ENCODE results near the gene PCDHGA4. TPM values are rescaled to one million over a fixed set of nuclear protein-coding genes. Genes with fewer than 3 reads are reported as not detected.

PCDHGA4 gene
- polyA plus RNA-seq, 2 of the 4 experiments (the other 2 are of a cell fraction): 0.13 to 0.48 TPM

DNA sequence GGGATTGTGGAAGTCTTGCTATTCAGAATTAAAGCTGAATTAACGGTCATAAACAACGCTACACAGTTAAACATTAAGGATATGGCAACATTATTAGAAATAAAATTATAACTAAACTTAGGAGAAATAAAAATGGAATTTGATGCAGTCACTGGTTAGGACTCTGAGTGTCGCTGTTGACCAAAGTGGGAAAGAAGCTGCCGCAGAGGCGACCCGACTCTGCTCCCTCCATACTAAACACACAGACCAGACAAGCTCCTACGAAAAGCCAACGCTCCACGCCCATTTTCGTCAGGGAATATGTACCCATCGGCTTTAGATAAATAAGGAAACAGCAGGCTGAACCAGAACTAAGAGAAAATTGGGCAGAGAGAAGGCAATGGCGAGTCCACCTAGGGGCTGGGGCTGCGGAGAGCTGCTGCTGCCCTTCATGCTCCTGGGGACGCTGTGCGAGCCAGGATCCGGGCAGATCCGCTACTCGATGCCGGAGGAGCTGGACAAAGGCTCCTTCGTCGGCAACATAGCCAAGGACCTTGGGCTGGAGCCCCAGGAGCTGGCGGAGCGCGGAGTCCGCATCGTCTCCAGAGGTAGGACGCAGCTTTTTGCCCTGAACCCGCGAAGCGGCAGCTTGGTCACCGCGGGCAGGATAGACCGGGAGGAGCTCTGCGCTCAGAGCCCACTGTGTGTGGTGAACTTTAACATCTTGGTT lies 9.3 kb downstream of the PCDHGA4 start, which contains the start of gene PCDHGA5:
Gene PCDHGA5, plus strand, starts transcription at position 211 of the 709 bp plus-strand sequence. Its CDS starts 169 bp downstream, at position 380.
- TF ChIP-seq FOSB (CRISPR knock-in tag; IDR thresholded peaks at IDR 0.05) (no peak), CEBPB (IDR thresholded peaks at IDR 0.05) (no peak), ZFP36 (IDR thresholded peaks at IDR 0.05; ENCODE audit: borderline replicate concordance, partially characterized antibody) (no peak), RAD21 (conservative IDR thresholded peaks at IDR 0.05 in 1 of 2, IDR thresholded peaks at IDR 0.05 in 1 of 2) (peak in 1 of 2 experiments; percentile 27; a peak in 2 of 5 replicates), EP300 (IDR thresholded peaks at IDR 0.05) (no peak), CHD2 (IDR thresholded peaks at IDR 0.05; ENCODE audit: low read length, partially characterized antibody) (no peak), EHMT2 (IDR thresholded peaks at IDR 0.05; ENCODE audit: low read depth) (no peak)
- TF ChIP-seq, protein P1, sequence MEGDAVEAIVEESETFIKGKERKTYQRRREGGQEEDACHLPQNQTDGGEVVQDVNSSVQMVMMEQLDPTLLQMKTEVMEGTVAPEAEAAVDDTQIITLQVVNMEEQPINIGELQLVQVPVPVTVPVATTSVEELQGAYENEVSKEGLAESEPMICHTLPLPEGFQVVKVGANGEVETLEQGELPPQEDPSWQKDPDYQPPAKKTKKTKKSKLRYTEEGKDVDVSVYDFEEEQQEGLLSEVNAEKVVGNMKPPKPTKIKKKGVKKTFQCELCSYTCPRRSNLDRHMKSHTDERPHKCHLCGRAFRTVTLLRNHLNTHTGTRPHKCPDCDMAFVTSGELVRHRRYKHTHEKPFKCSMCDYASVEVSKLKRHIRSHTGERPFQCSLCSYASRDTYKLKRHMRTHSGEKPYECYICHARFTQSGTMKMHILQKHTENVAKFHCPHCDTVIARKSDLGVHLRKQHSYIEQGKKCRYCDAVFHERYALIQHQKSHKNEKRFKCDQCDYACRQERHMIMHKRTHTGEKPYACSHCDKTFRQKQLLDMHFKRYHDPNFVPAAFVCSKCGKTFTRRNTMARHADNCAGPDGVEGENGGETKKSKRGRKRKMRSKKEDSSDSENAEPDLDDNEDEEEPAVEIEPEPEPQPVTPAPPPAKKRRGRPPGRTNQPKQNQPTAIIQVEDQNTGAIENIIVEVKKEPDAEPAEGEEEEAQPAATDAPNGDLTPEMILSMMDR (IDR thresholded peaks at IDR 0.05): peak; percentile 27; the same call in 2 of the 3 replicates
- DNase-seq (ENCODE audit: low read depth in 1 of 2, low spot score in 1 of 2): peak in 1 of 2 experiments; percentile 46
- Histone ChIP-seq H3K27ac (0 out of 6 replicates have a peak within 1 kb of the TSS, but pooled peaks of 1 of the 2 experiments have one; percentile 6), H3K4me2 (peak within 1 kb of the TSS; percentile 62), H3K4me1 (no peaks in the 10 kb centered on the region), H3K9me3 (peaks cover 55% of the 10 kb centered on the region), H3K4me3 (peak within 1 kb of the TSS; percentile 36; the same call in 2 of the 3 replicates)
- WGBS (ENCODE audit: missing lambda C conversion rate): 43% methylated on average over 31 of the region's 34 CpGs
- FAIRE-seq: no peak
- ChIA-PET CTCF (interaction anchor here (0.8 to 2.9 kb wide), 16 partner anchors 8 to 229 kb away, joined by 3 to 15 read pairs (median 5); partner anchors contain the start of genes PCDHGA11, PCDHGA6, PCDHGA7 and PCDHGB1), POLR2A (no interaction called here)
- ATAC-seq: peak; percentile 70 to 87; a peak in 4 of 6 replicates

DNA sequence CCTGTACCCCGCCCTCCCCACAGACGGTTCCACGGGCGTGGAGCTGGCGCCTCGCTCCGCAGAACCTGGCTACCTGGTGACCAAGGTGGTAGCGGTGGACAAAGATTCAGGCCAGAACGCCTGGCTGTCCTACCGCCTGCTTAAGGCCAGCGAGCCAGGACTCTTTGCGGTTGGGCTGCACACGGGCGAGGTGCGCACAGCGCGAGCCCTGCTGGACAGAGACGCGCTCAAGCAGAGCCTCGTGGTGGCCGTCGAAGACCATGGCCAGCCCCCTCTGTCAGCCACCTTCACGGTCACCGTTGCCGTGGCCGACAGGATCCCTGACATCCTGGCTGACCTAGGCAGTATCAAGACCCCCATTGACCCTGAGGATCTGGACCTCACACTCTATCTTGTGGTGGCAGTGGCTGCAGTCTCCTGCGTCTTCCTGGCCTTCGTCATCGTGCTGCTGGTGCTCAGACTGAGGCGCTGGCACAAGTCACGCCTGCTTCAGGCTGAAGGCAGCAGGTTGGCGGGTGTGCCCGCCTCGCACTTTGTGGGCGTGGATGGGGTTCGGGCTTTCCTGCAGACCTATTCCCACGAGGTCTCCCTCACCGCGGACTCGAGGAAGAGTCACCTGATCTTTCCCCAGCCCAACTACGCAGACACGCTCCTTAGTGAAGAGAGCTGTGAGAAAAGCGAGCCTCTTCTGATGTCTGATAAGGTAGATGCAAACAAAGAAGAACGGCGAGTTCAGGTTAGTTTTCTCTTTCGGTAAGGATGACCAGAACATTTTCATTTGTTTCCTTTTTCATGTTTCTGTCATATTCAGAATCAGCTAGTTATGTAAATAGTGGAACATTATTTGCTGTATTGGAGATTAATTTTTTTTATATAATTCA lies 11.4 kb downstream of the PCDHGA4 start:
- H3K4me3 ChIP-seq: no peak overlapping the region
- WGBS (ENCODE audit: missing lambda C conversion rate): 66% methylated on average over 10 of the region's 46 CpGs
- POLR2A ChIA-PET: no interaction called here
- no peaks in the 10 kb centered on the region for H3K4me1 ChIP-seq
- no peak for FAIRE-seq
- no peak for ATAC-seq
- peaks cover 47% of the 10 kb centered on the region for H3K9me3 ChIP-seq
- TF ChIP-seq, protein P2, sequence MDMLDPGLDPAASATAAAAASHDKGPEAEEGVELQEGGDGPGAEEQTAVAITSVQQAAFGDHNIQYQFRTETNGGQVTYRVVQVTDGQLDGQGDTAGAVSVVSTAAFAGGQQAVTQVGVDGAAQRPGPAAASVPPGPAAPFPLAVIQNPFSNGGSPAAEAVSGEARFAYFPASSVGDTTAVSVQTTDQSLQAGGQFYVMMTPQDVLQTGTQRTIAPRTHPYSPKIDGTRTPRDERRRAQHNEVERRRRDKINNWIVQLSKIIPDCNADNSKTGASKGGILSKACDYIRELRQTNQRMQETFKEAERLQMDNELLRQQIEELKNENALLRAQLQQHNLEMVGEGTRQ (IDR thresholded peaks at IDR 0.05): no peak
- TF ChIP-seq POLR2A (IDR thresholded peaks at IDR 0.05; ENCODE audit: low read length): no peak
- no peak for TF ChIP-seq ZNF302 (CRISPR knock-in tag; IDR thresholded peaks at IDR 0.05)
- no peak overlapping the region for H3K4me2 ChIP-seq
- DNase-seq (ENCODE audit: low read depth in 1 of 2, low spot score in 1 of 2): no peak
- CTCF ChIA-PET: interaction anchor here (1.7 to 2.9 kb wide), 2 partner anchors 192 to 201 kb away, joined by 4 to 10 read pairs; no protein-coding TSS in a partner anchor
- H3K27ac ChIP-seq: no peak overlapping the region

DNA sequence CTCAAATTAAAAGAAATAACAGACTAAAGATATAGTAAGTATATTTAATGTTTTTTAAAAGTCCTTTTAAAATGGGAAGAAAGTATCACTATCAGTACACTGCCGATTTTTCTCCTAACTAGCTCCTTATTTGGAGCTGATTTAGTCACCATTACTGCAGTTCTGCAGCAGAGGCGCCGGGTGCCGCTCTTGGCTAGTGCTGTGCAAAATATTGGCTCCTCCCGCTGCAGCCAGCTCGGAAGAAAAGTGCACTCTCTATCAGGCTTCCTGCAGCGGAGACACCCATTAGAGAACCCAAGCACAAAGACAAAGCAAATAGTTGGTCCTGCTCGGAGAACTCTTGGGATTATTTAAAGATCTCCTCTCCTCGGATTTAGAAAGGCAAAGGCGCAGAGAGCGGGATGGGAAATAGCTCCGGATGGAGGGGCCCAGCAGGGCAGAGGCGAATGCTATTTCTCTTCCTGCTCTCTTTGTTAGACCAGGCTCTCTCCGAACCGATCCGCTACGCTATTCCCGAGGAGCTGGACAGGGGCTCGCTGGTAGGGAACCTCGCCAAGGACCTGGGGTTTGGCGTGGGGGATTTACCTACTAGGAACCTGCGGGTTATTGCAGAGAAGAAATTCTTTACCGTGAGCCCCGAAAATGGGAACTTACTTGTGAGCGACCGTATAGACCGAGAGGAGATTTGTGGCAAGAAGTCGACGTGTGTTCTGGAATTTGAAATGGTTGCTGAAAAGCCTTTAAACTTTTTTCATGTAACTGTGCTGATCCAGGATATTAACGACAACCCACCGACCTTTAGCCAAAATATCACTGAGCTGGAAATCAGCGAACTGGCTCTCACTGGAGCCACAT lies 15.4 kb downstream of the PCDHGA4 start, which contains the start of gene PCDHGB3:
Gene PCDHGB3, plus strand, starts transcription at position 249 of the 855 bp plus-strand sequence. Its CDS starts 153 bp downstream, at position 402.
- Histone ChIP-seq H3K4me3 (peak within 1 kb of the TSS; percentile 29), H3K4me2 (peak within 1 kb of the TSS; percentile 60), H3K4me1 (no peaks in the 10 kb centered on the region), H3K9me3 (peaks cover 55% of the 10 kb centered on the region), H3K27ac (peak within 1 kb of the TSS; percentile 2 to 54; a peak in 2 of 6 replicates)
- DNase-seq (ENCODE audit: low read depth in 1 of 2, low spot score in 1 of 2) (peak in 1 of 2 experiments; percentile 55), FAIRE-seq (no peak), ATAC-seq (peak; percentile 90 to 96)
- WGBS (ENCODE audit: missing lambda C conversion rate): 49% methylated on average over 32 of the region's 32 CpGs
- ChIA-PET CTCF (interaction anchor here (0.5 to 3.5 kb wide), 27 partner anchors 10 to 587 kb away, joined by 3 to 21 read pairs (median 4); partner anchors contain the start of genes PCDHGA7, PCDHGA8, PCDHGB1 and PCDHGB4), POLR2A (interaction anchor here (0.6 to 1.7 kb wide), 5 partner anchors 13 to 606 kb away, joined by 3 to 8 read pairs (median 4); partner anchors contain the start of genes PCDHGA7 and TAF7)
- TF ChIP-seq EP300 (IDR thresholded peaks at IDR 0.05) (no peak), NPAS2 (CRISPR knock-in tag; IDR thresholded peaks at IDR 0.05; ENCODE audit: borderline replicate concordance) (no peak), BHLHE40 (IDR thresholded peaks at IDR 0.05; ENCODE audit: low read depth, low read length) (no peak), ZSCAN20 (CRISPR knock-in tag; IDR thresholded peaks at IDR 0.05) (no peak), POLR2A (IDR thresholded peaks at IDR 0.05; ENCODE audit: low read length) (no peak), KDM5A (IDR thresholded peaks at IDR 0.05) (no peak), RAD21 (conservative IDR thresholded peaks at IDR 0.05 in 1 of 2, IDR thresholded peaks at IDR 0.05 in 1 of 2) (peak; percentile 50 to 52), RCOR1 (IDR thresholded peaks at IDR 0.05; ENCODE audit: low read depth, low read length) (no peak), ESRRA (IDR thresholded peaks at IDR 0.05; ENCODE audit: borderline replicate concordance, low read length) (no peak), CHD2 (IDR thresholded peaks at IDR 0.05; ENCODE audit: low read length, partially characterized antibody) (no peak), GATA3 (IDR thresholded peaks at IDR 0.05; ENCODE audit: borderline replicate concordance) (no peak), NR3C1 (IDR thresholded peaks at IDR 0.05) (no peak), JUNB (IDR thresholded peaks at IDR 0.05) (no peak)
- TF ChIP-seq, protein P1 (IDR thresholded peaks at IDR 0.05): peak; percentile 28; the same call in 2 of the 3 replicates
- TF ChIP-seq, protein P3, sequence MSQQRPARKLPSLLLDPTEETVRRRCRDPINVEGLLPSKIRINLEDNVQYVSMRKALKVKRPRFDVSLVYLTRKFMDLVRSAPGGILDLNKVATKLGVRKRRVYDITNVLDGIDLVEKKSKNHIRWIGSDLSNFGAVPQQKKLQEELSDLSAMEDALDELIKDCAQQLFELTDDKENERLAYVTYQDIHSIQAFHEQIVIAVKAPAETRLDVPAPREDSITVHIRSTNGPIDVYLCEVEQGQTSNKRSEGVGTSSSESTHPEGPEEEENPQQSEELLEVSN (IDR thresholded peaks at IDR 0.05; ENCODE audit: borderline replicate concordance, low read depth): no peak
